Mesendoderm (in vitro differentiated cells): ENCODE measurements around the gene AQP12A.

Experiments
- DNase-seq: peaks from one replicate; pipeline ENCODE4 v3.0.0; 2013
- H2AK5ac ChIP-seq: 2 replicates; pipeline ENCODE4 v1.6.1; 2013; ENCODE audit warnings: low read length, inconsistent platforms
- H2BK120ac ChIP-seq: 2 replicates; pipeline ENCODE4 v1.6.1; 2013; ENCODE audit warnings: low read depth, mild to moderate bottlenecking, low read length, moderate library complexity, mixed read lengths
- H2BK15ac ChIP-seq: replicated peaks from 2 replicates; pipeline ENCODE4 v1.6.1; 2013; ENCODE audit warnings: low read depth, mild to moderate bottlenecking, moderate library complexity
- H2BK5ac ChIP-seq: 2 replicates; pipeline ENCODE4 v1.6.1; 2013; ENCODE audit warnings: low read length, inconsistent platforms
- H3K18ac ChIP-seq: 2 replicates; pipeline ENCODE4 v1.6.1; 2013; ENCODE audit warnings: mild to moderate bottlenecking, low read length, mixed read lengths
- H3K23ac ChIP-seq: one replicate; pipeline ENCODE4 v1.6.1; 2013; ENCODE audit warnings: low read length
- H3K27ac ChIP-seq: 2 replicates; pipeline ENCODE4 v1.5.1; 2013; ENCODE audit warnings: low read depth, mild to moderate bottlenecking, inconsistent platforms, low read length, moderate library complexity
- H3K27me3 ChIP-seq: 2 replicates; pipeline ENCODE4 v1.6.1; 2013; ENCODE audit warnings: low read length, control low read depth, mild to moderate bottlenecking, inconsistent platforms; ENCODE audit not compliant: insufficient read depth, poor library complexity
- H3K36me3 ChIP-seq: 2 replicates; pipeline ENCODE4 v1.6.1; 2013; ENCODE audit warnings: low read length, inconsistent platforms; ENCODE audit not compliant: control insufficient read depth, insufficient read depth
- H3K4ac ChIP-seq: one replicate; pipeline ENCODE4 v1.6.1; 2013; ENCODE audit warnings: low read depth, mild to moderate bottlenecking, low read length, moderate library complexity
- H3K4me1 ChIP-seq: 2 replicates; pipeline ENCODE4 v1.6.1; 2013; ENCODE audit warnings: low read depth, low read length, inconsistent platforms; ENCODE audit not compliant: control insufficient read depth
- H3K4me2 ChIP-seq: 2 replicates; pipeline ENCODE4 v1.6.1; 2013; ENCODE audit warnings: low read length
- H3K4me3 ChIP-seq: 2 replicates; pipeline ENCODE4 v1.5.1; 2013; ENCODE audit warnings: mild to moderate bottlenecking, low read length
- H3K56ac ChIP-seq: one replicate; pipeline ENCODE4 v1.6.1; 2013; ENCODE audit warnings: low read length
- H3K79me1 ChIP-seq: 2 replicates; pipeline ENCODE4 v1.6.1; 2013; ENCODE audit warnings: low read length, inconsistent platforms
- H3K79me2 ChIP-seq: 2 replicates; pipeline ENCODE4 v1.6.1; 2013; ENCODE audit warnings: mild to moderate bottlenecking, low read length; ENCODE audit not compliant: control insufficient read depth, insufficient read depth
- H3K9ac ChIP-seq: 2 replicates; pipeline ENCODE4 v1.6.1; 2013; ENCODE audit warnings: low read length, inconsistent platforms
- H4K5ac ChIP-seq: one replicate; pipeline ENCODE4 v1.6.1; 2013; ENCODE audit warnings: low read length
- H4K8ac ChIP-seq: one replicate; pipeline ENCODE4 v1.6.1; 2013; ENCODE audit warnings: low read depth, mild to moderate bottlenecking, control low read depth, low read length, moderate library complexity
- WGBS: extraction: QIAGEN DNeasy Blood & Tissue Kit; methylation state at CpG from one replicate; pipeline ENCODE4 v1.1.7; 2013; ENCODE audit warnings: low lambda C conversion rate, missing lambda C conversion rate; ENCODE audit not compliant: insufficient coverage; ENCODE audit errors: extremely low coverage; 5-methylcytosine and 5-hydroxymethylcytosine counted together

AQP12A gene

DNA sequence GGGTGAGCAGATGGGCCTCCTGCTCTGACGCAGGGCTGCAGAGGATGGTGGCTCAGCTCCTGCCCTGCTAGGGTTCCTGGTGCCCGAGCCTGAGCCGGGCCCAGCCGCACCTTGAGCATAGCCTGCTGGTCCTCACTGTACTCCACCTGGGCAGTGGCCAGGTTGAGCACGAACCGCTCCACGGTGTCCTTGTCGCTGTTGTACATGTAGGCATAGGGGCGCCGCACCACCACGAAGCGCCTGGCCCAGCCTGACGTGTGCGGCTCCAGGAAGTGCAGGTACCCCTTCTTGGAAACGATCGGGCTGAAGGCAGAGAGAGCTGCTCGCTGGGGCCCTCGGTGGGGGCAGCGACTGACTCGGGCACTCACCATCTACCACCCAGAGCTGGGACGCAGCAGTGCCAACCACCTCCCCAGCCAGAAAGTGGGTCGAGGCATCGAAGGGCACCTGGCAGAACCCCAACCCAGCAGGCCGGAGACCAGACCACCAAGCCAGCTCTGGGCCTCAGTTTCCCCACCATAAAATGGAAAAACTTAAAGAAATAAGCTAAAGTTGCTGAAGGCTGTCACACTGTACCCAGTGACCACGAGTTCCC, 27.3 kb downstream of the AQP12A start:
- H3K23ac ChIP-seq = no peak overlapping the region
- H3K4me1 ChIP-seq = no peaks in the 10 kb centered on the region
- no peak overlapping the region for H2BK120ac ChIP-seq
- H3K4ac ChIP-seq = no peak overlapping the region
- no peak overlapping the region for H3K4me3 ChIP-seq
- no peak overlapping the region for H3K9ac ChIP-seq
- H2AK5ac ChIP-seq = no peak overlapping the region
- no CpG with 5 or more reads among the region's 25 CpGs for WGBS
- H2BK15ac ChIP-seq = no peak overlapping the region
- no peak overlapping the region for H3K56ac ChIP-seq
- H3K4me2 ChIP-seq = no peak overlapping the region
- no peak overlapping the region for H2BK5ac ChIP-seq
- H3K27me3 ChIP-seq = no peaks in the 10 kb centered on the region
- H4K5ac ChIP-seq = no peak overlapping the region
- no peak overlapping the region for H4K8ac ChIP-seq
- H3K27ac ChIP-seq = no peak overlapping the region
- DNase-seq = no peak
- no peaks in the 10 kb centered on the region for H3K79me1 ChIP-seq
- H3K18ac ChIP-seq = no peak overlapping the region
- H3K36me3 ChIP-seq = no peaks in the 10 kb centered on the region
- no peaks in the 10 kb centered on the region for H3K79me2 ChIP-seq

DNA sequence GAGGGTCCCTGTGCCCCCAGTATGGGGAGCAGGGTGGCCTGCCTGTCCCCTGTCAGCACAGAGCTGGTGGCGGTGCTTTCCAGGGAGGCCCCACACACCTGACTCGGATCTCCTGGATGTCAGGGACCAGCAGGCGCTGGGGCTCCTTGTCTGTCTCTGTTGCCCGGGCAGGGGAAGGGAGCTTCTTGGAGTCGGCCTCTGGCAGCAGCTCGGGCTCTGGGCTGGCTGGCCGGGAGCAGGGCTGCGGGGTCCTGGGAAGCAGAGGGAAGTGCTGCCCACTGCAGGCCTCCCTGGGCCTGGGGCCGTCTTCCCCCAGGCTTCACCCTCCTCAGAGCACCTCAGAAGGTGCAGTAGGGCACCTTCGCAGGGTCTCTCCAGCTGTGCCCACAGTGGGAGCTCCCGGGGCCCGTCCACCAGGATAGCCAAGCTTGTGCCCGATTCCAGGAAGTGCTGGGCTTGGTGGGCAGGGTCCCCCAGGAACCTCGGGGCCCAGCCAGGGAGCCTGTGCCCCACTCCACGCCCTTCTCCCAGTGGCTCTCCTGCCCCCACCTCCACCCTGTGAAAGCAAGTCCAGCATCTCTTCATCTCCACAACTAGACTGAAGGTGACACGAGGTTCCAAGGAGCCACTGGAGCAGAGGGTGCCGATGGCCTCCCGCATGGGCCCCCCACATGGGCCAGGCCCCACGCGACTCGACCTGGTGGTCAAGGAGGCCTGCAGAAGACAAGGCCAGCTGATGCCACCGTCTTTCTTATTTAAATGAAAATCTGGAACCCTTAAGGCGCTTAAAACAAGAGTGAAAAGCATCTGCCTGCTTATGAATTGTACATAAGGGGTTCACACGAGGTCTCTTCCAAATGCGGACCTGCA, 28.2 kb downstream of the AQP12A start:
- Histone ChIP-seq H4K8ac (no peak overlapping the region), H3K9ac (no peak overlapping the region), H2AK5ac (no peak overlapping the region), H3K27ac (no peak overlapping the region), H3K79me1 (no peaks in the 10 kb centered on the region), H2BK120ac (no peak overlapping the region), H3K4ac (no peak overlapping the region), H3K56ac (no peak overlapping the region), H2BK15ac (no peak overlapping the region), H3K79me2 (no peaks in the 10 kb centered on the region), H3K4me2 (no peak overlapping the region), H2BK5ac (no peak overlapping the region), H3K23ac (no peak overlapping the region), H4K5ac (no peak overlapping the region), H3K36me3 (peaks cover 2% of the 10 kb centered on the region), H3K4me1 (no peaks in the 10 kb centered on the region), H3K18ac (no peak overlapping the region), H3K4me3 (no peak overlapping the region), H3K27me3 (no peaks in the 10 kb centered on the region)
- no peak for DNase-seq
- no CpG with 5 or more reads among the region's 25 CpGs for WGBS

DNA sequence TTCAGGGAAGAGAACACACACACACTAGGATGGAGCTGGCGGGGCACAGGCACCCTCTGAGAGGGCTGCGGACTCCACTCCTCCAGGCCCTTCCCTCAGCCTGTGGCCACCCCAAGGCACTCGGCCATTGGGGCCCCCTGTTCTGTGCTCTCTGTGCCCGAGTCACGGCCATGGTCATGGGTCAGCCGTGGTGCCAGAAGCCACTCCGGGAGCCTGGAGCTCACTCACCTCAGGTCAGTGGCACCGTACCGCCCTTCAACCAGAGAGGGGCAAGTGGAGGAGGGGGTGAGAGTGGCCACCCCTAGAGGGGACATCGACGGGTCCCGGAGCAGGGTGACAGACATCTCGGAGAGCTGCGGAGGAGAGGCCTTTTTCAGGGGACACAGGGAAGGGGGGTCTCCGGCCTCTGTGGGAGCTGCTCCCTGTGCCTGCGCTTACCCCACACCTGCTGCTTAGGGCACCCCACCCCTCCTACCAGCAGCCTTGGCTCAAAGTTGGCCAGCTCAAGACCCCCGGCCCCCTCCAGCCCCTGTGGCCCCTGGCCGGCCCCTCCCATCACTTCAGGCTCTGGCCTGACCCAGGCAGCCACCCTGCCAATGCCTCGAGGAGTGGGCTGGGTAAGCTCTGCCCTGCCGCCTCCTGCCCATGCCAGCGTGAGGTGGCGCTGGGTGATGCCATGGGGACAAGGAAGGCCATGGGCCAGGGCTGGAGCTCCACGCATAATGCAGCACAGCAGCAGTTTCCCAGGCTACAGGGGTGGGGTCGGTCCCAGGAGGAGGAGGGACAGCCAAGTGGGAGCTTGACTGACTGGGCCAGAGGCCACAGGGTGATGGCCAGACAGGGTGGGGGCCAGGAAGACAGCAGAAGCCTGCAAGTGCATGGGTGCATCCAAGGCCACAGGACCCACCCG, 29.3 kb downstream of the AQP12A start:
- H3K4me2 ChIP-seq = no peak overlapping the region
- no peak overlapping the region for H4K5ac ChIP-seq
- no CpG with 5 or more reads among the region's 25 CpGs for WGBS
- H3K9ac ChIP-seq = no peak overlapping the region
- no peaks in the 10 kb centered on the region for H3K4me1 ChIP-seq
- no peak overlapping the region for H2BK5ac ChIP-seq
- no peak overlapping the region for H3K56ac ChIP-seq
- H3K27ac ChIP-seq = no peak overlapping the region
- H3K18ac ChIP-seq = no peak overlapping the region
- no peak overlapping the region for H4K8ac ChIP-seq
- no peaks in the 10 kb centered on the region for H3K79me2 ChIP-seq
- no peak overlapping the region for H3K4me3 ChIP-seq
- no peak overlapping the region for H2BK120ac ChIP-seq
- no peak for DNase-seq
- H3K4ac ChIP-seq = no peak overlapping the region
- H3K27me3 ChIP-seq = no peaks in the 10 kb centered on the region
- H2AK5ac ChIP-seq = no peak overlapping the region
- no peak overlapping the region for H3K23ac ChIP-seq
- H3K36me3 ChIP-seq = peaks cover 2% of the 10 kb centered on the region
- no peaks in the 10 kb centered on the region for H3K79me1 ChIP-seq
- no peak overlapping the region for H2BK15ac ChIP-seq

DNA sequence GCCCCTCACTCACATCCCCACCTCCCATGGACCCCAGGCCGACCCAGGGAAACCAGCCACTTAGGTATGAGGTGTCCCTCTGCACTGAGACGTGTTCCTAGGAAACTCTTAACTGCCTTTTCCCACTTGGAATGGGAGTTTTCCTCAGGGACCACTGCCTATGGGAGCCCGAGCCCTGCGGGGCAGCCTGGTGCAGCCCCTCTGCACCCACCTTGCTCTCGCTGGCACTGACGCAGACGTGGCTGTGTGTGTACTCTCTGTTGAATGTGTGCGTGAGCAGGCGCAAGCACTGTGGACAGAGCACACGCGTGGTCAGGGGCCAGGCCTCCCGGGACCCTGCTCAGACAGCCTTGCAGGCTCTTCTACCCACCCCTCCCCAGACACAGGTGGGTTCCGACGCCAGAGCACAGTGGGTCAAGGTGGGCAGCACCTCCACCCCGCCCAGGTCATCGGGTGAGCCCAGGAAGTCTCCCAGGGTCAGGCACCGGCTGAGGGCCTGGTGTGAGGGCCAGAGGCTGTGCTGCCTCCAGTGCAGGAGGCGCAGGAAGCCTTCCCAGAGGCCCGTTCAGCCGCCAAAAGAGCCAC, 30.0 kb downstream of the AQP12A start:
- Histone ChIP-seq H4K5ac (no peak overlapping the region), H3K4ac (no peak overlapping the region), H3K4me3 (no peak overlapping the region), H3K9ac (no peak overlapping the region), H3K27me3 (no peaks in the 10 kb centered on the region), H3K18ac (no peak overlapping the region), H3K79me1 (no peaks in the 10 kb centered on the region), H3K4me1 (no peaks in the 10 kb centered on the region), H2BK5ac (no peak overlapping the region), H2BK120ac (no peak overlapping the region), H3K79me2 (no peaks in the 10 kb centered on the region), H2AK5ac (no peak overlapping the region), H3K4me2 (no peak overlapping the region), H3K36me3 (peaks cover 2% of the 10 kb centered on the region), H2BK15ac (no peak overlapping the region), H4K8ac (no peak overlapping the region), H3K27ac (no peak overlapping the region), H3K56ac (no peak overlapping the region), H3K23ac (no peak overlapping the region)
- WGBS = no CpG with 5 or more reads among the region's 20 CpGs
- no peak for DNase-seq

DNA sequence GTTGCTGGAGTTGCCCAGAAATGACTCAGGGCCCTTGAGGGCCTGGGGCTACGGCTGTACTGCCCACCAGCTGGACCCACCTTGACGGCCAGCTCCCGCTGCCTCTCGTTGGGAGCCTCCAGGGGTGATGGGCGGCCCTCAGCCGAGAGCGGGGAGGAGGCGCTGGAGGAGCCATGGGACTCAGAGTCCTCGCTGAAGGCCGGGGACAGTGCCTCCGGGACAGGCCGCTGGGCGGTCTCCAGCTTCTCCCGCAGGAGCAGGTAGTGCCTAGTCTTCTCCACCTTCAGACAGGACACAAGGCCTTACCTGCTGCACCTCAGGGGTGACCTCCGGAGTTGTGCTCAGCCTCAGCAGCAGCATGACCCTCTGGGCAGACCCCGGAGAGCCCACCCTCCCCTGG, 30.7 kb downstream of the AQP12A start:
- Histone ChIP-seq H3K9ac (no peak overlapping the region), H4K8ac (no peak overlapping the region), H2BK5ac (no peak overlapping the region), H2BK15ac (no peak overlapping the region), H2AK5ac (no peak overlapping the region), H3K36me3 (peaks cover 2% of the 10 kb centered on the region), H3K79me2 (no peaks in the 10 kb centered on the region), H3K56ac (no peak overlapping the region), H2BK120ac (no peak overlapping the region), H3K18ac (no peak overlapping the region), H4K5ac (no peak overlapping the region), H3K27me3 (no peaks in the 10 kb centered on the region), H3K4ac (no peak overlapping the region), H3K79me1 (no peaks in the 10 kb centered on the region), H3K23ac (no peak overlapping the region), H3K4me3 (no peak overlapping the region), H3K27ac (no peak overlapping the region), H3K4me2 (no peak overlapping the region), H3K4me1 (no peaks in the 10 kb centered on the region)
- DNase-seq = no peak
- WGBS = no CpG with 5 or more reads among the region's 16 CpGs
